Raji (cell line): ENCODE data around the gene HOMEZ.

Experiments
- POLR2A ChIP-seq: IDR thresholded peaks from 2 replicates; pipeline ENCODE4 v1.6.1; 2011; ENCODE audit warnings: low read depth, low read length, control low read depth; ENCODE audit not compliant: insufficient read depth

HOMEZ gene

DNA sequence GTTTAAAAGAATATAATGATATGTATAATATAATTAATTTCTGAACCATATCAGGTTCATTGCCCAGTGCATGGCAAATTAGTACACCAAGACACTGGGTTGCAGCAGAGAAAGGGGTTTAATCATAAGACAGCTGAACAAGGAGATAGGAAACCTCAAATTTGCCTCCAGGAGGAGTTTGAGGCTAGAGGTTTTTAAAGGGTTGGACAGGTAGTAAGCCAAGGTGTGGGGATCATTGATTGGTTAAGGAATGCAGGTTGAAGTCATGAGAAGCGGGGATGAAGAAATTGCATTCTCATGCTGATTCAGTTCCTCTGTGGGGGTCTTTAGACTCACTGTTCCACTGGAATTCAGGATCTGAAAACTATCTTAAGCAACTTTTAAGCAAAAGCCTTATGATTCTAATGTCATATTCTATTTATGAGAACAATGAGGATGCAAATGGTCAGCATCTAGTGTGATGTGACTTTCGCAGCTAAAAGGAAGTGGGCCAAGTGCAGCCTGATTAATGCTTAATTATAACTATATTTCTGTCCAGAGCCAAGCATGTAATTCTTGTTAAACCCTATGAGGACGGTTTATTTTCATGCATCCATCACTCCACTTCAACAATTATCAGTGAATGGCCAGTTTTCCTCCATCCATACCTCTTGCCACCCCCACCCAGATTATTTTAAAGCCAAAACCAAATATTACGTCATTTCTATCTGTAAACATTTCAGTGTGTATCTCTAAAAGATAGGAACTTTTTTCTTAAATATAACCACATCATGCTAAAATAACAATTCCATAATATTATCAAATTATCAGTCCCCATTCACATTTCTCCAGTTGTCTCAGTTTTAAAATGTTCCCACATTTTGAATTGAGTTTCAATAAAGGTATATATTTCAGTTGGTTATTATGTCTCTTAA lies 33.3 kb downstream of the HOMEZ start:
- no peak for TF ChIP-seq POLR2A

DNA sequence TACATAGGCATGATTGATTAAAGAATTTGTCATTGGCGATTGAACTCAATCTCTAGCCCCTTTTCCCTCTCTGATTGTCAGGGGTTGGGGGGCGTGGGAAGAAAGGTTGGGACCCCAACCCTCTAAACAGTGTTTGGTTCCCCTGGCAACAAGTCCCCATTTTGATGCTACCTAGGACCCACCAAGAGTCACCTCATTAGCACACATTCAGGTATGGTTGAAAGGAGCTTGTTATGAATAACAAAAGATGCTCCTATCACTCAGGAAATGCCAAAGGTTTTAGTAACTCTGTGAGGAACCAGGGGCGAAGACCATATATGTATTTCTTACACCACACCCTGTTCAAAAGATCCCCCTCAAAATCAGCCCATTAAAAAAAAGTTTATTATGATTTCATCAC lies 33.9 kb downstream of the HOMEZ start:
- TF ChIP-seq POLR2A = no peak

DNA sequence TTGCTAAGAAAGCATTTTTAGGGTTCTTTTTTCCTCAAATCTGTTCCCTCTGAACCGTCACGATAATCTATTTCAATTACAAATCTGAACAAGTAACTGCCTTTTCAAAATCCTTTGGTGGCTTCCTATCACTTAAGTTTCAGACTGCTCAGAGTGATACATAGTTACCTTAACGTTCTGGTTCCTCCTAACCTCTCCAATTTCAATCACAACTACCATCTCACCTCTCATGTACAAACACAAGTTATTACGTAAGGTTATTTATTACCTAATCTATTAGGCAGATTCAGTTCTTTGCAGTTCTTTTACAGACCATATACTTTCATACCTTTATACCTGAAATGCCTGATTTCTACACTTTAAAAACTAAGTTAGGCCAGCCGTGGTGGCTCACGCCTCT lies 36.1 kb downstream of the HOMEZ start:
- no peak for TF ChIP-seq POLR2A

DNA sequence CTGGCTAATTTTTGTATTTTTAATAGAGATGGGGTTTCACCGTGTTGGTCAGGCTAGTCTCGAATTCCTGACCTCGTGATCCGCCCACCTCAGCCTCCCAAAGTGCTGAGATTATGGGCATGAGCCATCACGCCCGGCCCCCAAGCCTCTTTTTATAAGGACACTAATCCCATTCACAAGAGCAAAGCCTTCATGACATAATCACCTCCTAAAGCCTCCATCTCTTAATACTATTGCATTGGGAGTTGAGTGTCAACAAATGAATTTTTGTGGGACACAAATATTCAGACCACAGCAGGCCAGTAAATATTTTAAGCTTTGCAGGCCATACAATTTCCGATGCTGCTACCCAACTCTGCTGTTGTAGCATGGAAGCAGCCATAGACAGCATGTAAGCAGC lies 37.3 kb downstream of the HOMEZ start:
- TF ChIP-seq POLR2A = no peak

DNA sequence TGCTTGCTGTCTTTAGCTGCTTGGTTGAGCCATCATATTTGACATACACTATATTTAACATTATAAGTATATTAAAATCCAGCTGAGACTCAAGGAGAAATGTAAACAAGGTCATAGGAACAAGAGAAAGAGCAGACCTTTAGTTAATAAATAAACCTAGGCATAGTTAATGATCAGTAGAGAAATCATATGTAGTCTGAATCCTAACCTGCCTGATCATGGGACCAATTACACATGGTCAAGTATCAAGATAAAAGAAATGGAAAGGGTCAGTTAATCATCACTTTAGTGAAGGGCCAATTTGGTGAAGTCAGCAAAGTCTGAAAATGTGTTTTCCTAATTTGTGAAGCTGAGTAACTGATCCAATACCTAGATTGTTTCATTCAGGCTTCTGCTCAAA lies 40.6 kb downstream of the HOMEZ start:
- no peak for TF ChIP-seq POLR2A

DNA sequence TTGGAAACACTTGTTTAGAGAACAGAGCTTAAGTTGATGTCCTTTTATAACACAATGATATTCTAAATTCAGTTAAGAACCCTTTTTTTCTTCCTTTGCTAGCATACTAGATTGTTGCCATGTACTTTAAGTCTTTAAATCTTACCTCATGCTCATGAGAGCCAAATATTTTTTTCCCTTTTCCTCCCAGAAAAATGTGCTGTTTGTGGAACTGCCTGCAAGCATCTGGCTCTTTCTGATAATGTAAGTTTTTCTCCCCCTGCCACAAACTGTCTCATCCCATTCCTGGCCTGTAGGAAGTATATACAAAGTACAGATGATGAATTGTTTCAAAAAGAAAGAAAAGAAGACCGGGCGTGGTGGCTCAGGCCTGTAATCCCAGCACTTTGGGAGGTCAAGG lies 42.9 kb downstream of the HOMEZ start:
- no peak for TF ChIP-seq POLR2A

DNA sequence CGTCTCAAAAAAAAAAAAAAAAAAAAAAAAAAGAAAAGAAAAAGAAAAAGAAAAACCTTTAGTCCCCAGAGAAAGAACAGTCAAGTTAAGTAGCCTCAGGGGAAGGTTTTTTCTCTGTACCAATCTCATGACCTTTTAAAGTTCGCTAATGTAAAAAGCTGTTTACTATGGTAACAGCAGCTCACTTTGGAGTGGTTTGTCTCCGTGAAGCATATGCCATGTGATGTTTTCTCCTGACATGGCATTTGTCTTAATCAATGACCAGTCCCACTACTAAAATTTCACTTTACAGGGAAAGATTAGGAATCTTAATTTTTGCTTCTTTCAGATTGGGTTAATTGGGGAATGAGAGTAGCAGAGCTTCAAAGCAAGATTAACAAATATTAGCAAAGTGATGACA lies 43.9 kb downstream of the HOMEZ start:
- no peak for TF ChIP-seq POLR2A

DNA sequence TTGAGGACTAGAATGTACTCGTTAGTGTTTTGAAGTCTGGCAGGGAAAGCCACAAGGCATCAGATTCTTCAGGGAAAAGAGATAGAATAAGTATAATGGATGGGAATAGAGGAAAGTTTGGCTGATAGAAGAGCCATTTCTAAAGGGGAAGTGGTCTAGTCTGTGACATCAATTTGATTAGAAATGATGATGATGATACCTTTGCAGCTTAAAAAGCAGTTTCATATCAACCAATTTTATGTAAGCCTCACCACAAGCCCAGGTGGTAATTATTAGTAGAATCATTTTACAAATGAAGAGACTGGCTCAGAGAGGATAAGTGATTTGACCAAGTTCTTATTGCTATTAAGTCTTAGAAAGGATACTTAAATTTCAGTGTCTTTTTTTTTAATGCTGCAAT lies 45.3 kb downstream of the HOMEZ start:
- TF ChIP-seq POLR2A = no peak

DNA sequence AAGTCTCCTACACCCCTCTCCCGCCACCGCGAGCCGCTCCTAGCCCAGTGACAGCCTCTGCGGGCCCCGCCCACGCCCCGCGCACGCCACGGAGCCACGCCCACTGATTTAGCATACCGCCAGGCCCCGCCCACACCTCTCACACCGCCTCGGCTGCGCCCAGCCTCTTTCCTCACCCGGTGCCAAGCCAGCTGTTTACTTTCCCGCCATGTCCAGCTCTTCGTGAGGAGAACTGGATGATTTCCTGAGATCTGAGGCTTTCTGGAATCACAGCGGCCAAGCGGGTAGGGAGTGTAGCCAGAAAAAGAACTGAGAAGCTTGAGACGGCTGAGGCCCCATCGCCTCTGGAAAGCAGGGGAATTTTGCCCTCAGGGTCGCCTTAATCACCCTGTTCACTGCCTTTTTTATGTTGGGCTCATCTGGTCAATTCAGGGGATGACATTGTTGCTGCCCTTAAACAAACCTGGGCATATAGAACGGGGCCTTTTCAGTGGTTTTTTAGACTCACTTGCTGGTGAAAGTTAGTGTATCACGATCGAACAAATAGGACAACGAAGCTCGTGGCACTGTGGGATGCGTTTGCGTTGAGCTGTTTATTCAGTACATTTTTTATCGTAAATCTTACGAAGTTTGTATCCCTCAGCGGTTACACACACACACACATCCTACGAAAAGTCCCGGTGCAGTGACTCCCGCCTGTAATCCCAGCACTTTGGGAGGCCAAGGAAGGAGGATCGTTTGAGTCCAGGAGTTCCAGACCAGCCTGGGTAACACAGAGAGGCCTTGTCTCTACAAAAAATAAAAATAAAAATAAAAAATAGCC lies 47.9 kb downstream of the HOMEZ start, which contains the start of gene RNF212B:
RNF212B (plus strand) TSS at position 165 of the 823 bp plus-strand sequence. CDS start 2,410 bp downstream, outside the sequence.
- TF ChIP-seq POLR2A = no peak

DNA sequence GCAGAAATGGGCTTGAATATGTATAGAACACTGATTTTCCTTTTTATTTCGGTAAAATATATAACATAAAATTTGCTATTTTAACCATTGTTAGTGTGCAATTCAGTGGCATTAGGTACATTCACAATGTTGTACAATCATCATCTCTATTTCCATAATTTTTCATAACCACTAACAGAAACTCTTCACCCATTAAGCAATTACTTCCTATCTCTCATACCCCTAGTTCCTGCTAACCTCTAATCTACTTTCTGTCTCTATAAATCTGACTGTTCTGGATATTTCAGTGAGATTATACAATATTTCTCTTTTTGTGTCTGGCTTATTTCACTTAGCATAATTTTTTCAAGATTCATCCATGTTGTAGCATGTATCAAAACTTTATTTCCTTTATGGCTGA lies 57.1 kb downstream of the HOMEZ start:
- TF ChIP-seq POLR2A = no peak

DNA sequence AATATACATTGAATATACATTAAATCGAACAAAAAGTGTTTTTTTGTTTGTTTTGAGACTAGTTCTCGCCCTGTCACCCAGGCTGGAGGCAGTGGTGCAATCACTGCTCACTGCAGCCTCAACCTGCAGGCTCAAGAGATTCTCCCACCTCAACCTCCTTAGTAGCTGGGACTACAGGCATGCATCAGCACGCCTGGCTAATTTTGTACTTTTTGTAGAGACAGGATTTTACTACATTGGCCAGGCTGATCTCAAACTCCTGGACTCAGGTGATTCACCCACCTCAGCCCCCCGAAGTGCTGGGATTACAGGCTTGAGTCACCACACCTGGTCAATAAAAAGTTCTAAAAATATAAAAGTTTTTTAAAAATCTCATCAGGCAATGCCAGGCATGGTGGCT lies 58.4 kb downstream of the HOMEZ start:
- TF ChIP-seq POLR2A = no peak
